ENCODE results near the gene KLHDC8B. TPM values are rescaled to one million over a fixed set of nuclear protein-coding genes. Genes with fewer than 3 reads are reported as not detected.
"Not testable (repeated sequence)": the region's sequence is repeated elsewhere in the genome, so short reads cannot be mapped to it uniquely, and the experiment has no call there.

The KLHDC8B gene
- polyA plus RNA-seq, 4 donors = 41.0 to 48.2 (median 47.9) TPM

DNA sequence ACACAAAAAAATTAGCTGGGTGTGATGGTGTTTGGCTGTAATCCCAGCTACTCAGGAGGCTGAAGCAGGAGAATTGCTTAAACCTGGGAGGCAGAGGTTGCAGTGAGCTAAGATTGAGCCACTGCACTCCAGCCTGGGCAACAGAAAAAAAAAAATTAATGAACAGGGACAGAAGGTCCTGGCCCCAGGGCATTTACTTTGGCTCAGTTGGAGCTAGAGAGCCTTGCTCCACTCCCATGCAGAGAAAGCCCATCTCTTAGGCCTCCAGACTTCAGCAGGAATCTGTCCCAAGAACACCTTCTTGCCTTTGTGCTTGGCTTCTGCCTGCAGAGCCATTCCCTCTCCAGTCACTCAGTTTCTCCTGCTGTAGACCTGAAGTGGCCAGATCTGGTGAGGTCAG lies 8.7 kb downstream of the KLHDC8B start:
- no peak for DNase-seq (ENCODE audit: low read depth in 4 of 4, low spot score in 2 of 4)

DNA sequence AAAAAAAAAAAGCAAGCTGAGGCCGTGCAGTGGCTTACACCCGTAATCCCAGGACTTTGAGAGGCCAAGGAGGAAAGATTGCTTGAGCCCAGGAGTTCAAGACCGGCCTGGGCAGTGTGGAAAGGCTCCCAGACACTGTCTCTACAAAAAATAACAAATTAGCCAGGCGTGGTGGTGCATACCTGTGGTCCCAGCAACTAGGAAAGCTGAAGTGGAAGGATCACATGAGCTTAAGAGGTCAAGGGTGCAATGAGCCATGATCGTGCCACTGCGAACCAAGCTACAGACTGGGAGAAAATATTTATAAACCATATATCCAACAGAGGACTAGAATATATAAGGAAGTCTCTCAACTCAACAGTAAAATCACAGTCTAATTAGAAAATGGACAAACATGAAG lies 10.0 kb downstream of the KLHDC8B start:
- DNase-seq (ENCODE audit: low read depth in 4 of 4, low spot score in 2 of 4) = no peak

DNA sequence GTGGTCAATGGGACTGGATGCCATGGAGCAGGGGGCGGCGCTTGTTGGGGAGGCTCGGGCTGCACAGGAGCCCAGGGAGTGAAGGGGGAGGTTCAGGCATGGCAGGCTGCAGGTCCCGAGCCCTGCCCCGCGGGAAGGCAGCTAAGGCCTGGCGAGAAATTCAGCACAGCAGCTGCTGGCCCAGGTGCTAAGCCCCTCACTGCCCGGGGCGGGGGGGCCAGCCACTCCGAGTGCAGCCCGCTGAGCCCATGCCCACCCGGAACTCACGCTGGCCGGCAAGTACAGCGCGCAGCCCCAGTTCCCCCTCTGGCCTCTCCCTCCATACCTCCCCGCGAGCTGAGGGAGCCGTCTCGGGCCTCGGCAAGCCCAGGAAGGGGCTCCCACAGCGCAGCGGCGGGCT lies 11.3 kb downstream of the KLHDC8B start:
- DNase-seq (ENCODE audit: low read depth in 4 of 4, low spot score in 2 of 4) = no peak

DNA sequence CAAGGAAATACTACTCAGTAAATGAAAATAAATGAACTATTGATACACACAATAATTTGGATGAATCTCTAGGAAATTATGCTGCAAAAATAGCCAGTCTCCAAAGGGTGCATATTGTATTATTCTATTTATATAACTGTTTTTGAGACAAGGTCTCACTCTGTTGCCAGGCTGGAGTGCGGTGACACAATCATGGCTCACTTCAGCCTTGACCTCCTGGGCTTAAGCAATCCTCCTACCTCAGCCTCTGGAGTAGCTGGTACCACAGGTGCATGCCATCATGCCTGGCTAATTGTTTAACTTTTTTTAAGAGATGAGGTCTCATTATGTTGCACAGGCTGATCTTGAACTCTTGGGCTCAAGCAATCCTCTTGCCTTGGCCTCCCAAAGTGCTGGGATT lies 12.5 kb downstream of the KLHDC8B start:
- no peak for DNase-seq (ENCODE audit: low read depth in 4 of 4, low spot score in 2 of 4)

DNA sequence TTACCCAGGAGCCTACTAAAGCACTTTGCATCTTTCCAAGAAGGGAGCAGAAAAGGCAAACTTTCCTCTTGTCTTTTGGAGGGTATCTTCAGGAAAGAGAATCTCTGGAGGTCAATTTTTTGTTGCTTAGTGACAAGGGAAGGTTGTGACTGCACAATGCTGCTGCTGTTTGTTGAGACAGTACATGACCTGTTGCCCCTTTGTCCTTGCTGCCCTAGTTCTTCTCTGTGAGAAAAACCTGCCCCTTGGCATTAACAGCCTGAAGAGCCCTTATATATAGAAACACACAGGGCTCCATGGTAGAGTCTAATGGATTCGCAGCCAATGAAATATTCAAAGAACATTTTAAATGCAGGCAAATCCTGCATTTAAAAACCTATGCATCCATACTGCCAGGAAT lies 20.3 kb downstream of the KLHDC8B start:
- DNase-seq (ENCODE audit: low read depth in 4 of 4, low spot score in 2 of 4) = no peak

DNA sequence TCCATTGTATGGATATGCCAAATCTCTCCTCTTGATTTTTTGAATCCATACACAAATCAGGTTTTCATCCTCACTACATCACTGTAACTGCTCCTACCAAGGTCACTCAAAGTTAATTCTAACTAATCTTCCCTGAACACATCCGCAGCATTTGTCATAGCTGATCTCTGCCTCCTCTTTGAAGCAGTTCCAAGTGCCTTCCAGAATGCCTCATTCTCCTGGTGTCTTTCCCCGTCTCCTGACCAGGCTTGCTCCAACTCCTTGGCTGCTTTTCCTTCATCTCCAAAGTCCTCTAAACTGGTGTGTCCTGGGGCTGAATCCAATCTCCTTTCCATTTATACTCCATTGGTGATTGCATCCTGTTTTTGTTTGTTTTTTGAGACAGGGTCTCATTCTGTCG lies 26.8 kb downstream of the KLHDC8B start:
- DNase-seq (ENCODE audit: low read depth in 4 of 4, low spot score in 2 of 4) = no peak

DNA sequence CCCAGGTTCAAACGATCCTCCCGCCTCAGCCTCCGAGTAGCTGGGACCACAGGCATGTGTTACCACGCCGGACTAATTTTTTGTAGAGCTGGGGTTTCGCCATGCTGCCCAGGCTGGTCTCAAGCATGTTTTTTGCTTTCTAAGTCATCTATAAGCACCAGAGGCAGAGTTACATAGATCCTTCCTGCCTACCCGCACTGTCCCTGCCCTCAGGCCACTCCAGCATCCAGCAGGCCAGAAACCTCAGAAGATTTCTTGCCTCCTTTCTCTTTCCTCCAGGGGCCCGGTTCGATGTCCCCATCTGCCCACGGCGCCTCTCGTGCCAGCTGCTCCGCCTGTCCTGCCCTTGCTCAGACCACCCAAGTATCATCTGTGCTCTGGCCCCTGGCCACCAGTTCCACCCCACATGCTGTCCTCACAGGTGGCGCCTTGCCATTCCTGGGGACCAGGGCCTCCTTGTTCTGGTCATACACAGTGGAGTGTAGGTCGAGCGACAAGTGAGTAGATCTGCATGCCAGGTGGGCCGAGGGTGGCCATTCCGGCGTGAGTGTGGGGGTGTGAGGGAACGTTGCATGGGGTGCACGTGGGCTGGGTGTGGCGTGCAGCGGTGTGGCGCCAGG lies 27.3 kb downstream of the KLHDC8B start:
- no peak for DNase-seq (ENCODE audit: low read depth in 4 of 4, low spot score in 2 of 4)

DNA sequence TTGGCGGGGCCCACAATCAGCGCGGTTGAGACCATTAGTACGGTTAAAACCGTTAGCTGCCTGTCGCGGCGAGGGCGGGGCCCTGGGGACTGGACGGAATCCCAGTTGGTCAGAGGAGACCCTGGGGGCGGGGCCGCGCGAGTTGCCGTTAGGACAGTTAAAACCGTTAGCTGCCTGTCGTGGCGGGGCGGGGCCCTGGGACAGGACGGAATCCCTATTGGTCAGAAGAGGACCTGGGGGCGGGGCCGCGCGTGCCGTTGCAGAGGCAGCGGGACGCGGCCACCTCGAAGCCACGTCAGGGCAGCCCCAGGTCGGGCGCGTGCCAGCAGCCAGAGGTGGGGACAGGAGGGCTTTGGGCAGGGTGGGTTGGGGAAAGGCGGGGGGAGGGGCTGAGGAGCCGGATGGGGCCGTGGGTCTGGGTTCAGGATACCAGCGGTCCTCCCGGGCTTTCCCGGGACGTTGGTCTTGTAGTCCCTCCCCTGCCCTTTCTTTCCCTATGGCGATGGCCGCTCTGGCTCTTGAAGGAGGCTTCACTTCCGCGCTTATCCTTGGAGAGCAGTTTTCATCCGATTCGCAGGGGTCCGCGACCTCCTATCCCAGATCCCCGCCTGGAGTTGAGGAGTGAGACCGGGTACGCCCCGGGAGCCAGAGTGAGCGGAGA lies 28.0 kb downstream of the KLHDC8B start:
- DNase-seq (ENCODE audit: low read depth in 4 of 4, low spot score in 2 of 4) = peak in 3 of 4 donors; percentile 60 to 80 (median 62)

DNA sequence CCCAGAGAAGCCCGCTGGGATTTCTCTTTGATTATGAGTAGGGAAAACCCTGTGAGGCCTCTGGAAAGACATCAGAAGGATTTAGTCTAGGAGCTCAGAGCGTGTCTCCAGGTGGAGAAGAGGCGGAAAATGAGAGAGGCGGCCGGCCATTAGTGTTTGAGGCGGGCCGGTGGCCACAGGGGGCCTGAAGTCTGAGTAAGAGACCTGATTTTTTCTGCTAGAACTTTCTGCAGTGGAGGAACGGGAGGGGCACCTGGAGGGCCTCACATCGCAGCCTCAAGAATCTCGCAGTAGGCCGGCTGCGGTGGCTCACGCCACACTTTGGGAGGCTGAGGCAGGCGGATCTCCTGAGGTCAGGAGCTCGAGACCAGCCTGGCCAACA lies 28.5 kb downstream of the KLHDC8B start:
- DNase-seq (ENCODE audit: low read depth in 4 of 4, low spot score in 2 of 4) = no peak

DNA sequence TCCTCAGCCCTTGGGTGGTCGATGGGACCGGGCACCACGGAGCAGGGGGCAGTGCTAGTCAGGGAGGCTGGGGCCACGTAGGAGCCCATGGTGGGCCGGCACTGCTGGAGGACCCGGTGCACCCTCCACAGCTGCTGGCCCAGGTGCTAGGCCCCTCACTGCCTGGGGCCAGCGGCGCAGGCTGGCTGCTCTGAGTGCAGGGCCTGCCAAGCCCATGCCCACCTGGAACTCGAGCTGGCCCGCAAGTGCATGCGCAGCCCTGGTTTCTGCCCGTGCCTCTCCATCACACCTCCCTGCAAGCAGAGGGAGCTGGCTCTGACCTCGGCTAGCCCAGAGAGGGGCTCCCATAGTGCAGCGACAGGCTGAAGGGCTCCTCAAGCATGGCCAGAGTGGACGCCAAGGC lies 42.1 kb downstream of the KLHDC8B start:
- no peak for DNase-seq (ENCODE audit: low read depth in 4 of 4, low spot score in 2 of 4)

DNA sequence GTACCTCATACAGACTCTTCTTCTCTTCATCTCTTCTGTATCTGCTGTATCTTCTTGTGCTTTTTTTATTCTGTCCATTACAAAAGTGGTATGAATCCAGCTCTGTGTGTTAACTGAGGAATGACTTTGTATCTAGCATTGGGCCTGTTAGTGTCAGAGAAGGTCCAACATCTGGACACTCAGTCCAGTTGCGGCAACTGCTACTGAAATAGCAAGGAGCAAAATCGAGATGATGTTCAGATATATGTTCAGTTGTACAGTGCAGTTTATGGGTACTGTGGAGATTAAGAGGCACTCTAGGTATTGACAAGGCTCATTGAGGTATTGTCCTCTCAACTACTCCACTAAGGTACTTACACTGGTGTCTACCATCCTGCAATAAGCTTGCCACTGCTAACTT lies 42.6 kb downstream of the KLHDC8B start:
- DNase-seq (ENCODE audit: low read depth in 4 of 4, low spot score in 2 of 4) = no peak

DNA sequence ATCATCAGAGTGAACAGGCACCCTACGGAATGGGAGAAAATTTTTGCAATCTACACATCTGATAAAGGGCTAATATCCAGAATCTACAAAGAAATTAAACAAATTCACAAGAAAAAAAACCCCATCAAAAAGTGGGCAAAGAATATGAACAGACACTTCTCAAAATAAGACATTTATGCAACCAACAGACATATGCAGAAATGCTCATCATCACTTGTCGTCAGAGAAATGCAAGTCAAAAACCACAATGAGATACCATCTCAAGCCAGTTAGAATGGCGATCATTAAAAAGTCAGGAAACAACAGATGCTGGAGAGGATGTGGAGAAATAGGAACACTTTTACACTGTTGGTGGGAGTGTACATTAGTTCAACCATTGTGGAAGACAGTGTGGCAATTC lies 45.3 kb downstream of the KLHDC8B start:
- DNase-seq (ENCODE audit: low read depth in 4 of 4, low spot score in 2 of 4) = not testable (repeated sequence)

DNA sequence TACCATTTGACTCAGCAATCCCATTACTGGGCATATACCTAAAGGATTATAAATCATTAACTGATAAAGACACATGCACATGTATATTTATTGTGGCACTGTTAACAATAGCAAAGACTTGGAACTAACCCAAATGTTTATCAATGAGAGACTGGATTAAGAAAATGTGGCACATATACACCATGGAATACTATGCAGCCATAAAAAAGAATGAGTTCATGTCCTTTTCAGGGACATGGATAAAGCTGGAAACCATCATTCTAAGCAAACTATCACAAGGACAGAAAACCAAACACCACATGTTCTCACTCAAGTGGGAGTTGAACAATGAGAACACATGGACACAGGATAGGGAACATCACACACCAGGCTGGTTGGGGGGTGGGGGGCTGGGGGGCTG lies 45.7 kb downstream of the KLHDC8B start:
- not testable (repeated sequence) for DNase-seq (ENCODE audit: low read depth in 4 of 4, low spot score in 2 of 4)

DNA sequence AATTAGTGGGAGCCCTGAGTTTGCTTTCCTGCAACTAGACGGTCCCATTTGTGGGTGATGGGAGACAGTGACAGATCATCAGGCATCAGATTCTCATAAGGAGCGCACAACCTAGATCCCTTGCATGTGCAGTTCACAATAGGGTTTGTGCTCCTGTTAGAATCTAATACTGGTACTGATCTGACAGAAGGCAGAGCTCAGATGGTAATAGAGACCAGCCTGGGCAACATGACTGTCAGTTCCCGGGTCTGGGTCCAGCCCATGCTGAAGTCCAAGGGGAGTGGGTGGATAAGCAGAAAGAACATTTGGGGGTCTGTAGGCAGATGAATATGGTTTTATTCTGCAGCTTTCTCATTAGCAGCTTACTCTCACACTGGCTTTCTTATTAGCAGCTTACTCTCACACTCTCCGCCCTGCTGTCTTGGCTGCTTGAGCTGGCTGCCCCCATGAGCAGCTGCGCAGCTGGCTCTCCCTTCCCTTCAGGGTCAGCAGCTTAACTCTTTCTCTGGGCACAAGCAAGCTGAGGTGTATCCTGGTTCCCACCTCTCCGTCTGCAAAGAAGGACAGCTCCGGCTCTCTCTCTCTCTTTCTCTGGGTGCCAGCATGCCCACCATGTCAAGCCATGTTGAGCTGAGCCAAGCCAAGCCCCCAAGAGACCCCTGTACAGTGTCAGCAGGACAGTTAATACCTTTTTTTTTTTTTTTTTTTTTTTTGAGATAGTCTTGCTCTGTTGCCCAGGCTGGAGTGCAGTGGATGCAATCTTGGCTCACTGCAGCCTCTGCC lies 46.5 kb downstream of the KLHDC8B start:
- DNase-seq (ENCODE audit: low read depth in 4 of 4, low spot score in 2 of 4) = no peak

DNA sequence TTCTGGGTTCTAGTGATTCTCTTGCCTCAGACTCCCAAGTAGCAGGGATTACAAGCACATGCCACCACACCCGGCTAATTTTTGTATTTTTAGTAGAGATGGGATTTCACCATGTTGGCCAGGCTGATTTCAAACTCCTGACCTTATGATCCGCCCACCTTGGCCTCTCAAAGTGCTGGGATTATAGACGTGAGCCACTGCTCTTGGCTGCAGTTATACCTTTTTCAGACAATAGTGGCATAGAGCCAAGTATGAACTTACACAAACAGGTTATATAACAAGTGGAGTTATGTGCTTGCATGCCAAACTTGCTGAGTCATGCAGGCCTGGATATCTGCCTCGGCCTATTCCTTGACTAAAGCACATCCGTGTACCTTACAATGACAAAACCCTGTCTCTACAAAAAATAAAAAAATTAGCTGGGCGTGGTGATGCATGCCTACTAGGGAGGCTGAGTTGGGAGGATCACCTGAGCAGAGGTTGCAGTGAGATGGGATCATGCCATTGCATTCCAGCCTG lies 47.1 kb downstream of the KLHDC8B start:
- DNase-seq (ENCODE audit: low read depth in 4 of 4, low spot score in 2 of 4) = not testable (repeated sequence)

DNA sequence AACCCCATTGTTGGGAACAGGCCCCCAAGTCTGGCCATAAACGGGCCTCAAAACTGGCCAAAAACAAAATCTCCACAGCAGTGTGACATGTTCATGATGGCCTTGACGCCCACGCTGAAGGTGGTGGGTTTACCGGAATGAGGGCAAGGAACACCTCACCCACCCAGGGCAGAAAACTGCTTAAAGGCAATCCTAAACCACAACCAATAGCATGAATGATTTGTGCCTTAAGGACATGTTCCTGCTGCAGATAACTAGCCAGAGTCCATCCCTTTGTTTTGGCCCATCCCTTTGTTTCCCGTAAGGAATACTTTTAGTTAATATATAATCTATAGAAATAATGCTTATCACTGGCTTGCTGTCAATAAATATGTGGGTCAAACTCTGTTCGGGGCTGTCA lies 47.7 kb downstream of the KLHDC8B start:
- no peak for DNase-seq (ENCODE audit: low read depth in 4 of 4, low spot score in 2 of 4)

DNA sequence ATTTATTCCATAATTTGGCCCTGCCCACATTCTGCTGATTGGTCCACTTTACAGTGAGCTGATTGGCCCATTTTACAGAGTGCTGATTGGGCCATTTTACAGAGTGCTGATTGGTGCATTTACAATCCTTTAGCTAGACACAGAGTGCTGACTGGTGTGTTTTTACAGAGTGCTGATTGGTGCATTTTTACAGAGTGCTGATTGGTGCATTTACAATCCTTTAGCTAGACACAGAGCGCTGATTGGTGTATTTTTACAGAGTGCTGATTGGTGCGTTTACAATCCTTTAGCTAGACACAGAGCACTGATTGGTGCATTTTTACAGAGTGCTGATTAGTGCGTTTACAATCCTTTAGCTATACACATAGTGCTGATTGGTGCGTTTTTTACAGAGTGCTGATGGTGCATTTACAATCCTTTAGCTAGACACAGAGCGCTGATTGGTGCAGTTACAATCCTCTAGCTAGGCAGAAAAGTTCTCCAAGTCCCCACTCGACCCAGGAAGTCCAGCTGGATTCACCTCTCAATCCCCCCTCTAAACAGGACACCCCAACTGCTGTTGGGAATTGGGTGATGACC lies 49.7 kb downstream of the KLHDC8B start:
- not testable (repeated sequence) for DNase-seq (ENCODE audit: low read depth in 4 of 4, low spot score in 2 of 4)

DNA sequence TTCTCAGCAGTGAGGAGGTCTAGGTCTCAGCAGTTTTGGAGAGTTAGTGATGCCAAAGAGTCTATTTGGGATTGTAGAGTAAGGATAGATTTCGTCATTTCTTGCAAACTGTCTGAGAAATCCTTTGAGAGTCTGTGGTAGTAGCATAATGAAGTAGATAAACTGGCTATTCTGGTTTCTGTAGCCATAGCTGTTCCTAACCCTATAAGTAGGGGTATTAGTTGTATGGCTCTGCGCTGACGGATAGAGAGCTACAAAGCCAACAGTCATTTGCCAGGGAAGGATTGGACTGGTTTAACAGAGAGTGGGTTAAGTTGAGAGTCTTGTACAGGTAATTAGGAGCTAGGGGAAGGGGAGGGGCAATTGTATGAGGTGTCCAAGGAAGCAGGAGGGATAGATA lies 50.6 kb downstream of the KLHDC8B start:
- DNase-seq (ENCODE audit: low read depth in 4 of 4, low spot score in 2 of 4) = no peak
